Peyer's patch (tissue), 4 donors: ENCODE results near the gene PLIN5. TPM values are rescaled to one million over a fixed set of nuclear protein-coding genes. Genes with fewer than 3 reads are reported as not detected.

Source experiments
- DNase-seq, 3 donors: peaks; one replicate each; pipeline ENCODE4 v3.0.0-alpha.2; 2017 to 2019
- H3K27ac ChIP-seq, 4 donors: fragments of 200-600 bp; sonication (generic); one replicate each; pipeline ENCODE4 v1.5.1; 2016 to 2019
- H3K27me3 ChIP-seq, 2 donors: fragments of 200-600 bp; sonication (generic); one replicate each; pipeline ENCODE4 v1.5.1; 2019
- H3K36me3 ChIP-seq, 3 donors: fragments of 200-600 bp; sonication (generic); one replicate each; pipeline ENCODE4 v1.5.1; 2016 to 2019
- H3K4me1 ChIP-seq, 4 donors: fragments of 200-600 bp; sonication (generic); one replicate each; pipeline ENCODE4 v1.5.1; 2016 to 2019
- H3K4me3 ChIP-seq, 4 donors: fragments of 200-600 bp; sonication (generic); 1 replicate in 3 of 4; 2 replicates in 1 of 4; pipeline ENCODE4 v1.5.1; 2016 to 2019; ENCODE audit warnings: mild to moderate bottlenecking in 1 of 4
- H3K9me3 ChIP-seq, 4 donors: fragments of 200-600 bp; sonication (generic); one replicate each; pipeline ENCODE4 v1.5.1; 2016 to 2019; ENCODE audit warnings: mild to moderate bottlenecking in 1 of 4
- POLR2A ChIP-seq, 2 donors: fragments of 450-650 bp; IDR thresholded peaks; one replicate each; pipeline ENCODE4 v1.5.1; 2017; ENCODE audit warnings: antibody characterized with exemption in 2 of 2, mild to moderate bottlenecking in 2 of 2, moderate library complexity in 2 of 2
- total RNA-seq, 4 donors: library from RNA; depleted of rRNA; stranded (reverse); fragments of >200 nt; gene quantifications; one replicate each; pipeline ENCODE4 v1.1.0, GENCODE V29; 2016
- TF ChIP-seq, protein P1 (sequence below), 6 experiments: fragments of 450-650 bp in 4 of 6; fragments of 200-600 bp in 2 of 6; sonication (generic) in 1 of 6; IDR thresholded peaks; one replicate each; pipeline ENCODE4 v1.5.1; 2017 to 2019; ENCODE audit warnings: antibody characterized with exemption in 6 of 6, mild to moderate bottlenecking in 3 of 6, moderate library complexity in 1 of 6

Gene PLIN5
- total RNA-seq, 4 donors from 2014 or later = 2.1 to 3.2 TPM; not detected in 2

DNA sequence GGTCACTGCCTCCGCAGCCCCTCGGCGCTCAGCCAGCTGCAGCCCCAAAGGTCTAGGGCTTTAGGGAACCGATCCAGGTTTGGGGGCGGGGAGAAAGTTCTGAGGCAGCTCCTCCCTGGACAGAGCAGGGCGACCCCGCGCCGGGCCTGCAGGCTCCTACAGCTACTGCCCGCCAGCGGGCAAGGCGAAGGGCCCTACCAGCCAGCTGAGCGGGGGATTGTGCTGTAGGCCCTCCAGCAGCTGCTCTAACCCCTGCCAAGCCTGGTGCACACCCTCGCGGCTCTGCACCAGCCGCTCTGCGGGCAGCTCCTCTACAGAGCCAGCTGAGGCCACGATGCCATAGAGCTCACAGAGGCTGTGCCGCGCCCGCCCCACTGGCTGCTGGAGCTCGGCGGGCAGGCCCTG is 30.7 kb downstream of the PLIN5 start:
- H3K27me3 ChIP-seq = no peaks in the 10 kb centered on the region
- H3K4me3 ChIP-seq = no peak overlapping the region
- no peaks in the 10 kb centered on the region for H3K4me1 ChIP-seq
- no peak for DNase-seq
- no peak overlapping the region for H3K27ac ChIP-seq
- peaks cover 0 to 40% (median 0%) of the 10 kb centered on the region in 3 donors for H3K36me3 ChIP-seq
- no peaks in the 10 kb centered on the region for H3K9me3 ChIP-seq
- TF ChIP-seq, protein P1, sequence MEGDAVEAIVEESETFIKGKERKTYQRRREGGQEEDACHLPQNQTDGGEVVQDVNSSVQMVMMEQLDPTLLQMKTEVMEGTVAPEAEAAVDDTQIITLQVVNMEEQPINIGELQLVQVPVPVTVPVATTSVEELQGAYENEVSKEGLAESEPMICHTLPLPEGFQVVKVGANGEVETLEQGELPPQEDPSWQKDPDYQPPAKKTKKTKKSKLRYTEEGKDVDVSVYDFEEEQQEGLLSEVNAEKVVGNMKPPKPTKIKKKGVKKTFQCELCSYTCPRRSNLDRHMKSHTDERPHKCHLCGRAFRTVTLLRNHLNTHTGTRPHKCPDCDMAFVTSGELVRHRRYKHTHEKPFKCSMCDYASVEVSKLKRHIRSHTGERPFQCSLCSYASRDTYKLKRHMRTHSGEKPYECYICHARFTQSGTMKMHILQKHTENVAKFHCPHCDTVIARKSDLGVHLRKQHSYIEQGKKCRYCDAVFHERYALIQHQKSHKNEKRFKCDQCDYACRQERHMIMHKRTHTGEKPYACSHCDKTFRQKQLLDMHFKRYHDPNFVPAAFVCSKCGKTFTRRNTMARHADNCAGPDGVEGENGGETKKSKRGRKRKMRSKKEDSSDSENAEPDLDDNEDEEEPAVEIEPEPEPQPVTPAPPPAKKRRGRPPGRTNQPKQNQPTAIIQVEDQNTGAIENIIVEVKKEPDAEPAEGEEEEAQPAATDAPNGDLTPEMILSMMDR (IDR thresholded peaks at IDR 0.05) = no peak
- TF ChIP-seq POLR2A (IDR thresholded peaks at IDR 0.05) = no peak

DNA sequence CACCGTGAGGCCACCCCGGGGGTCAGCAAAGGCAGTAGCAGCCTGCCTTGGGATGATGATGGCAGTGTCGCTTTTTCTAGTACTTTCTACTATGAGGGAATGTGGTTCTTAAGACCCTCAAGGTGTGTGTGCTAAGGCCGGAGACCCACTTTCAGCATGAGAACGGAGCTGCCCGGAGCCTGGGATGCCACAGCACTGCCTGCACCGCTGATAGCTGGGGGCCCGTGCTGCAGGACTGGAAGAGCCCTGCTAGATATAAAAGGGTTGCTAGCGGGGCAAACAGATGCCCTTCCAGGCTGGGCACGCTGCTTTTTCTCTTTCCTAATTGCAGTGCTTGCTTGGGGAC is 31.2 kb downstream of the PLIN5 start:
- Histone ChIP-seq H3K27ac (no peak overlapping the region), H3K27me3 (no peaks in the 10 kb centered on the region), H3K4me3 (no peak overlapping the region), H3K9me3 (no peaks in the 10 kb centered on the region), H3K4me1 (no peaks in the 10 kb centered on the region), H3K36me3 (peaks cover 0 to 45% (median 0%) of the 10 kb centered on the region in 3 donors)
- DNase-seq = no peak
- TF ChIP-seq, protein P1 (IDR thresholded peaks at IDR 0.05) = no peak
- TF ChIP-seq POLR2A (IDR thresholded peaks at IDR 0.05) = no peak

DNA sequence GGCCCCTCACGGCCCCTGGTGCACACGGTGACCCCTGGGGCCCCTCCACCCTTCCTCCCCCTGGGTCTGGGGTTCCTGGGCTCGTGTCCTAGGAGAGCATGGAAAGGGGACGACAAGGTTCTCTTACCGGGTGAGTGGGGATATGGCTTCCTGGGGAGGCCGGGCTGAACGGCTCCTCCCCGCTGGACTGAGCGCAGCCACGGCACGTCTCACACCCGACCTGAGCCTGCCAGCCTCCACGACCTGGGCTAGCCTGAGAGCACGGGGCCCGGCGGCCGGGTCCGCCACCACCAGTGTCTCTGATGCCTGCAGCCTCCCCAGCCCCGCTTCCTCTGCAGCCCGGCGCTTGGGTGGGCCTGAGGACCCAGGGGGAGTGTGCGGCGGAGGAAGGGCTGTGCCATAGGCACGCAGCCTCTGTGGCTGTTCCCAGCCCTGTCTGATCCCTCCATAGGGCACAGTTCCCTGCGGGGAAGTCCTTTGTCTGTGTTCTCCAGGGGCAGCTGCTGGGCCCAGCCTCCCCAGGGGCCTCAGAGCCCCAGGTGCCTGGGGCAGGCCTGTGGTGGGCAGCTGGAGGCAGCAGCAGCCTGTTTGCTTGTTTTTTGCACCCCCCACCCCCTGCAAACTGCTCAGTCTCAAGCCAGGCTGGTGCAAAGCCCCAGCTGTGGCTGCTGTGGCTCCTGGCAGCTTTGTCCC is 31.7 kb downstream of the PLIN5 start:
- TF ChIP-seq, protein P1 (IDR thresholded peaks at IDR 0.05) = no peak
- no peak for TF ChIP-seq POLR2A (IDR thresholded peaks at IDR 0.05)
- Histone ChIP-seq H3K27ac (no peak overlapping the region), H3K27me3 (no peaks in the 10 kb centered on the region), H3K9me3 (no peaks in the 10 kb centered on the region), H3K4me1 (no peaks in the 10 kb centered on the region), H3K4me3 (no peak overlapping the region), H3K36me3 (peaks cover 0 to 50% (median 0%) of the 10 kb centered on the region in 3 donors)
- DNase-seq = no peak

DNA sequence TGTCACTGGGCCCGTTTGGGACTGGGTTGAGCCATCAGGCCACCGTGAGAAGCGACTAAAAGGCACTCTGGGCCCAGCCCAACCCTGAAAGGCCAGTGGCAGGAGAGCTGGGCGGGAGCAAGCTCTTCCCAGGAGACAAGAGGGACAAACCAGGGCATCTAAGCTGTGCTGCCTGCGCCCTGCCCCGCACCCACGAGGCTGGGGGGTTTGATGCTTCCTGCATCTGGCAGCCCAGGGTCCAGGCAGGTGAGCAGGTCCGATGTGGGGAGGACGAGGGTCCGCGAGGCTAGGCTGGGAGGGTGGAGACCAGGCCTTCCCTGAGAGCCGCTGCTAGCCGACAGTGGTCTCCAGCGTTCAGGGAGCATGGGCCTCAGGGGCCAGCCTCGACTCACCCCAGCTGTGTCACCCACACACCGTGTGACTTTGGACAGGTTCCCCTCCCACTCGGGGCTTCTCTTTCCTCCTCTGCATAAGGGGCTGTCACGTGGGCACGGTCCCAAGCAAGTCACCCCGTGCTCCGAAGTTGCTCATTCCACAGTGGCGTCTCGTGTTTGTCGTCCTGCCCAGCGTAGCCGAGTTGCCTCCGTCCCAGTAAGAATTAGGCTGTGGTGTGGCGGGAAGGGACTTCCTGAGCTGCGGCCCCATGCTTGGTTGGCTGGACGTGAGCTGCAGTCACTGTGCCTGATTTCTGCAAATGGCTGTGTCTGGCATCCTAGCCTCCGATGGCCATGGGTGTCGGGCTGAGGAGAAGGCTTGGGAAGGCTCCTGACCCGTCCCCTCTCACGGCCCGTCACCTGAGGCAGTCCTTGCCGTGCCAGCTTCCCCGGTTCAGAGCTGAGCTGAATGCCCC is 32.5 kb downstream of the PLIN5 start:
- TF ChIP-seq, protein P1 (IDR thresholded peaks at IDR 0.05) = no peak
- TF ChIP-seq POLR2A (IDR thresholded peaks at IDR 0.05) = no peak
- Histone ChIP-seq H3K4me3 (no peak overlapping the region), H3K4me1 (no peaks in the 10 kb centered on the region)

DNA sequence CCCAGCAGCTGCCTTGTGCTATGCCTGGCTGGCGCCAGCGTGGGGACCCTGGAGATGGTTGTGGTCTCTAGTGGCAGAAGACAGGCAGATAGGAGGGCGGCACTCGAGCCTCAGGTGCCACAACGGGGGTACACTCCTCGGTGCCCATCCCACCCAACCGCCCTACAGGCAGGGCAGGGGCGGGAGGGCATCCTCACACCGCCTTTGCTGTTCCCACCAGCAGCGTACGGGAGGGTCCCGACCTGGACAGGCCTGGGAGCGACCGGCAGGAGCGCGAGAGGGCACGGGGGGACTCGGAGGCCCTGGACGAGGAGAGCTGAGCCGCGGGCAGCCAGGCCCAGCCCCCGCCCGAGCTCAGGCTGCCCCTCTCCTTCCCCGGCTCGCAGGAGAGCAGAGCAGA is 33.3 kb downstream of the PLIN5 start:
- H3K36me3 ChIP-seq = peaks cover 0 to 63% (median 0%) of the 10 kb centered on the region in 3 donors

More for the DNA sequence above, 32.5 kb downstream of the PLIN5 start:
- no peaks in the 10 kb centered on the region for H3K27me3 ChIP-seq
- no peak overlapping the region for H3K27ac ChIP-seq
- no peak for DNase-seq
- peaks cover 0 to 58% (median 0%) of the 10 kb centered on the region in 3 donors for H3K36me3 ChIP-seq
- no peaks in the 10 kb centered on the region for H3K9me3 ChIP-seq

More for the DNA sequence above, 33.3 kb downstream of the PLIN5 start:
- no peak overlapping the region for H3K27ac ChIP-seq
- DNase-seq = no peak
- H3K4me3 ChIP-seq = no peak overlapping the region
- H3K4me1 ChIP-seq = no peaks in the 10 kb centered on the region
- no peaks in the 10 kb centered on the region for H3K9me3 ChIP-seq
- TF ChIP-seq POLR2A (IDR thresholded peaks at IDR 0.05) = no peak
- TF ChIP-seq, protein P1 (IDR thresholded peaks at IDR 0.05) = no peak
- H3K27me3 ChIP-seq = no peaks in the 10 kb centered on the region
